ENCODE measurements around the gene CCDC142. TPM values are rescaled to one million over a fixed set of nuclear protein-coding genes. Genes with fewer than 3 reads are reported as not detected.
A peak's percentile ranks its signal among the peaks of the same experiment; 100 is the strongest.

CCDC142 gene
- total RNA-seq, 2 donors from 2014 or later, result 20.5 to 39.2 TPM

- DNase-seq, result peak; percentile 100
- WGBS, 2 donors, result 0% methylated on average over 7 to 38 of the region's 38 CpGs
- TF ChIP-seq CTCF (IDR thresholded peaks at IDR 0.05) (peak in 1 of 7 experiments; percentile 14), POLR2A (IDR thresholded peaks at IDR 0.05) (peak; percentile 75 to 89 (median 81))
- H3K27ac ChIP-seq, result peak within 1 kb of the TSS; percentile 95 to 98 (median 96)
- ATAC-seq, result peak; percentile 93
- no peaks in the 10 kb centered on the region for H3K27me3 ChIP-seq
- intact Hi-C loops (cut with DNase I), result no loop called here
- H3K4me3 ChIP-seq, result peak within 1 kb of the TSS; percentile 49 to 63
- no peaks in the 10 kb centered on the region for H3K36me3 ChIP-seq (replicated peaks in 1 of 2; ENCODE audit: insufficient read depth in 1 of 2, low read depth in 2 of 2)
- peaks cover 49% of the 10 kb centered on the region for H3K4me1 ChIP-seq
- H3K9me3 ChIP-seq, result no peaks in the 10 kb centered on the region
Observed at GRCh38 chr2:74458132-74458937, 24.5 kb downstream of the CCDC142 start, which contains the start of gene WBP1. Gene WBP1 (plus strand): TSS chr2:74458438. CDS start chr2:74458603, 165 bp downstream.

GRCh38 chr2:74457549-74458131 lies 25.2 kb downstream of the CCDC142 start:
- Histone ChIP-seq H3K27ac (peak overlapping the region; percentile 95 to 98 (median 96)), H3K4me1 (peaks cover 44% of the 10 kb centered on the region), H3K27me3 (no peaks in the 10 kb centered on the region), H3K4me3 (peak overlapping the region; percentile 17 to 39), H3K9me3 (no peaks in the 10 kb centered on the region), H3K36me3 (replicated peaks in 1 of 2; ENCODE audit: insufficient read depth in 1 of 2, low read depth in 2 of 2) (no peaks in the 10 kb centered on the region)
- intact Hi-C loops (cut with DNase I), result no loop called here
- ATAC-seq (peak; percentile 18), DNase-seq (peak; percentile 66 to 74 (median 71))
- peak in 2 of 3 donors; percentile 91 to 94 for TF ChIP-seq POLR2A (IDR thresholded peaks at IDR 0.05)
- no peak for TF ChIP-seq CTCF (IDR thresholded peaks at IDR 0.05)
- 0% methylated on average over 22 to 34 of the region's 46 CpGs for WGBS, 2 donors

GRCh38 chr2:74457129-74457548 lies 25.7 kb downstream of the CCDC142 start:
- Histone ChIP-seq H3K9me3 (no peaks in the 10 kb centered on the region), H3K27ac (peak overlapping the region; percentile 95 to 98 (median 96)), H3K4me3 (peak overlapping the region; percentile 17 to 39), H3K36me3 (replicated peaks in 1 of 2; ENCODE audit: insufficient read depth in 1 of 2, low read depth in 2 of 2) (no peaks in the 10 kb centered on the region), H3K27me3 (no peaks in the 10 kb centered on the region), H3K4me1 (peaks cover 44% of the 10 kb centered on the region)
- ATAC-seq, result no peak
- no peak for TF ChIP-seq CTCF (IDR thresholded peaks at IDR 0.05)
- no peak for TF ChIP-seq POLR2A (IDR thresholded peaks at IDR 0.05)
- WGBS, 2 donors, result 0 to 4% methylated on average over 10 to 19 of the region's 27 CpGs
- no peak for DNase-seq
- intact Hi-C loops (cut with DNase I), result no loop called here

GRCh38 chr2:74454654-74455511 lies 27.9 kb downstream of the CCDC142 start, which contains the start of gene INO80B:
Gene INO80B (plus strand): TSS chr2:74455087. CDS start chr2:74455117, 30 bp downstream.
- peaks cover 40% of the 10 kb centered on the region for H3K4me1 ChIP-seq
- peak in 1 of 7 experiments; percentile 12 for TF ChIP-seq CTCF (IDR thresholded peaks at IDR 0.05)
- peak in 2 of 3 donors; percentile 39 to 55 for TF ChIP-seq POLR2A (IDR thresholded peaks at IDR 0.05)
- H3K9me3 ChIP-seq, result no peaks in the 10 kb centered on the region
- H3K4me3 ChIP-seq, result peak within 1 kb of the TSS in 1 of 2 donors; percentile 90
- intact Hi-C loops (cut with DNase I), result no loop called here
- DNase-seq (peak; percentile 97 to 98 (median 98)), ATAC-seq (peak; percentile 66)
- peak within 1 kb of the TSS in 3 of 4 donors; percentile 14 to 71 (median 58) for H3K27ac ChIP-seq
- WGBS, 2 donors, result 0% methylated on average over 20 to 40 of the region's 40 CpGs
- H3K36me3 ChIP-seq (replicated peaks in 1 of 2; ENCODE audit: insufficient read depth in 1 of 2, low read depth in 2 of 2), result no peaks in the 10 kb centered on the region
- H3K27me3 ChIP-seq, result no peaks in the 10 kb centered on the region

Measured in body of pancreas (tissue), 4 donors.